OCI-LY1 (cell line): ENCODE data around the gene FTMT.

Experiments used
- CTCF ChIP-seq: fragments of 200-600 bp; sonication (generic), shearing (Covaris generic); IDR thresholded peaks from 2 replicates; pipeline ENCODE4 v1.5.1; 2017; ENCODE audit warnings: mild to moderate bottlenecking, antibody characterized with exemption, low read length, moderate library complexity, mixed read lengths
- EZH2 ChIP-seq: fragments of 200-600 bp; sonication (generic), shearing (Covaris generic); IDR thresholded peaks from 2 replicates; pipeline ENCODE4 v1.8.0; 2017; ENCODE audit warnings: borderline replicate concordance, mixed run types, mild to moderate bottlenecking, antibody characterized with exemption, low read length, moderate library complexity, mixed read lengths

- no peak for TF ChIP-seq CTCF
- no peak for TF ChIP-seq EZH2
Observed at GRCh38 chr5:121862801-121863200, 11.1 kb downstream of the FTMT start.
